ENCODE data around the gene UTP25.

The UTP25 gene

DNA sequence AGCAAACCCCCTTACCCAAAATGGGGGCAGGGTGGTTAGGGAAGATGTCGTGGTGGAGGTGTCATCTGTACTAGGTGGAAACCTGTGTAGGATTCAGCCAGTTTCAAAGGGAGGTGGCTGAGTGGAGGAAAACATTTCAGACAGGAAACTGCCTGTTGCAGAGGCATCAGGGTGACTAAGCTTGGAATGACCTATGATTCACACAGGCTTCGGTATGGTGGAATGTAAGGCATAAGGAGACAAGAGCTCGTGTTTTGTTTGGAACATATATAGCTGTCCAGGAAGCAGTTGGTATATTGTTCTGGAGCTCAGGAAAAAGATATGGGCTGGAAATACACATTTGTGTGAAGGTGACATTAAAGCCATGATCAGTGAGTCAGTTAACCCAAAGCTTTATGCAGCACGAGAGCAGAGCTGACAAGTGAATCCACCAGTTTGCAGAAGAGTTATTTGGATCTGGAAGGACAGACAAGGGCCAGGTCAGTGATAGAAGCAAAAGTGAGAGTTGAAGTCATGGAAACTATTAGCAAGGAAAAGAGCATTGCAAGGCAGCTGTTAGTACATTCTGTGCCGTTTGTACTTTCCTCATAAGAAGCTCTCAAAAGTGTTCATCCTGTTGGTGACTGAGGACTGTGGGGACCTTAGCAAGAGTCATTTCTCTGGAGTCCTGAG, 12.2 kb downstream of the UTP25 start:
- no peak for DNase-seq (ENCODE audit: low spot score)

DNA sequence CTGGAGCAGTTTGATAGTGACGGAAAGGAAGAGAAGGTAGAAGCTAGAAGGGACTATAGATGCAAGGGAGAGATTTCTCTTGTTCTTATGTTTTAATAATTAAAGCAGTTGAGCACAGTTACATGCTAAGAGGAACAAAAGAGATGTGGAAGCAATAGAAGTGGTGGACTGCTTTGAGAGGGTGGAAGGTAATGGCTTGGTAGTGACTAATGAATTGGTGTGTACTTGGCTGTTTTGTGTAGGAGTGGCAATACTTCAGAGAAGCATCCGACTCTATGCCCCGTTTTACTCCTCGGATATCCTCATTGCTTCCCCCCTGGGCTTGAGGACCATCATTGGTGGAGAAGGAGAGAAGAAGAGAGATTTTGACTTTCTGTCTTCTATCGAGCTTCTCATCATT, 12.8 kb downstream of the UTP25 start:
- DNase-seq (ENCODE audit: low spot score), result no peak

DNA sequence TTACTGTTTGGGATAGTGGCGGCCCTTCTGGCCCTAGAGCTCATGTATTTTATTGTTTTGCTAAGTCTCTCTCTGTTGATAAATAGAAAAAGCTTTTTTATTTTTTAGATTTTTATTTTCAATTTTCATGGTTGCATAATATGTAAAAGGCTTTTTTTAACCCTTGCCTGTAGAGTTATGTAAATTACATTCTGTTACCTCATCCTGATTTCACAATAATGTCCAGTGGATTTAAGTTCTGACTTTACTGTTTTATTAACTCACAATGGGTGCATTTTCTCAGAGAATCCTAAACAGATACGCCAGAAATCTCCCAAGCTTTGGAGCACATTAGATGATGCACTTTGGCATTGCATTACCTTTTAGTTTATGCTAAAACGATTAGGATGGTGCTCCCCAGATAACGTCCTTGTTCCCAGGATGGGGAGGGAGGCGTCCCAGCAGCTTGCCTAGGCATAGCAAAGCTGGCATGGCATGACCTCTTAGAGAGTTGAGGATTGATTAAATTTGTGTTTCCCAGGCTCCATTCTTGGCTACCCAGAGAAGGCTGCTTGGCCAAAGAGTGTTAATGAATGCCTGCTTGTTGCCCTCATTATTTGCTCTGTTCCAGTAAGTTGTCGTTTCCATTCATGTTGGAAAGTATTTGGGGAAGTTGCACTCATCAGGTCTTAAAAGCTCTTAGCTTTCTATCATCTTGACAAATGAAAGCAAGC, 17.1 kb downstream of the UTP25 start:
- no peak for DNase-seq (ENCODE audit: low spot score)

DNA sequence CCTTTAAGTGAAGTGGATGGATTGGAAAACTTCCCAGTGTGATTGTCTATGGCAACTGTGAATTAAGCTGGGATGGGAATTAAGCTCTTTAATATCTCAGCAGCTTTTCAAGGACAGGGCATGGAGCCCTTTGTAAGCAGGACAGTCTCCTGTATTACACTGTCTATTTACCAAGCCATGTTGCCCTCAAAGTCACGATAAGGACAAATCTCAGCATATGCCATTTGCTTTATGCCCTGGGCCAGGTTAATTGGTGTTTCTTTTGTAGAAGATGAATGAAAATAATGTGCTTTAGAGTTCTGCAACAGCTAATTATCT, 17.6 kb downstream of the UTP25 start:
- no peak for DNase-seq (ENCODE audit: low spot score)

DNA sequence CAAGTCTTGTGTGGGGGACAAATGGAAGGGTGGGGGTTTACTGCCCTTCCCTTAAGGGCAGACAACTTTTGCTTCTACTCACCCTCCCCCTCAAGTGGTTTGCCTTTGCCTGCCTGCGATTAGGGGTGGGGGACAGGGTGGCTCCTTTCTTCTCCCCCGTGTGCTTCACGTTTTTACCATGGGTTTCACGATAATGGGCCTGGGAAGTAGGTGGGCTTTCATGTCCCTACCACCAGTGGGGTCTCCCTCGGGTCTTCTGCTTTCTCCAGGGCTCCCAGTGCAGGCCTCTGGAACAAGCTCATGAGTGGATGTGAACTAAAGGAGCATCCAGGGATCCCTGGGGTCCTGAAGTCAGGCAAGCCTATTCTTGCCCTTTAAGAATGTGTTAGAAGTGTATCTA, 21.6 kb downstream of the UTP25 start:
- DNase-seq (ENCODE audit: low spot score), result no peak

DNA sequence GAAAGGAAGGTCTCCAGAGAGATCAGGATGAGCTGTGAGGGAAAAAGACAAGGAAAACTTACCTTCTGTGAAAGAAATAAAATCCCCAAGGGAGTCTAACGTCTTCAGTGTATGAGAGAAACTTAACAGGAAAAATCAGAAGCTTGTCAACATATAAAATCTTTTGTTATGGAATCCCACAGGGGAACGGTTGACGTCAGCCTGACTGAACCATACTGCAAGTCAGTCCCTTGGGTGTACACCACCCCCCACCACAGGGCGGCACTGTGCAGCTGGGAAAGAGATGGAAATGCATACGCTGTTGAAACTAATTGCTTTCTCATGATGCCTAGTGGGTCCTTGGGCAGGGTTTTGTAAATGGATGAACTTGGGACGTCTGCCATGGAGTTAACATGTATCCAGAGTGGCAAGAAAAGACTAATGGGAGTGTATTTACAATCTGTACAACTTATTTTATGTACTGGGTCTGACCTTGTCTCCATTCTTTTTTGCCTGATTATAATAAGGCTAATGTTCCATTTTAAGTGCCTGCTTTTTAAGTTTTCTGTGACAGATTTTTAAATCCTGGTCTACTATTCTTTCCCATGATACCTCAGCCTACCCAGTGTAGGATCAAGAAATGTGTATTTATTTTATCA, 22.7 kb downstream of the UTP25 start:
- peak; percentile 6 for DNase-seq (ENCODE audit: low spot score)

DNA sequence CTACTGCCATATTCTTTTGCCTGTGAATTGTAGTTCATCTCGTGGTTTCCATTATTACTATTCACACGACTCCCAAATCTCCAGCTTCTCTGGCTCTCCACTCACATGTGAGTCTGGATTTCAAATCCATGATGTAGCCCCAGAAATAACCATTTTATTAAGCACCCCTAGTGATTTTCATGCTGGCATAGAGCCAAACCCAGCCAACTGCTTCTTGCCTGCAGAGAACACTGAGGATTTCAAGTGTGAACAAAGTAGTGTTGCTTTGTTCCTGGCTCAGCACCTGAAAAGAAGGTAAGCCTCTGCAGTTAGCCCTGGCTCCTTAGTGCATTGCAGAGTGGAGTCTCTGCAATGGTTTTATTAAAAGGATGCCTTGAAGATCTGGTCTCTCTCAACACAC, 25.9 kb downstream of the UTP25 start:
- no peak for DNase-seq (ENCODE audit: low spot score)

DNA sequence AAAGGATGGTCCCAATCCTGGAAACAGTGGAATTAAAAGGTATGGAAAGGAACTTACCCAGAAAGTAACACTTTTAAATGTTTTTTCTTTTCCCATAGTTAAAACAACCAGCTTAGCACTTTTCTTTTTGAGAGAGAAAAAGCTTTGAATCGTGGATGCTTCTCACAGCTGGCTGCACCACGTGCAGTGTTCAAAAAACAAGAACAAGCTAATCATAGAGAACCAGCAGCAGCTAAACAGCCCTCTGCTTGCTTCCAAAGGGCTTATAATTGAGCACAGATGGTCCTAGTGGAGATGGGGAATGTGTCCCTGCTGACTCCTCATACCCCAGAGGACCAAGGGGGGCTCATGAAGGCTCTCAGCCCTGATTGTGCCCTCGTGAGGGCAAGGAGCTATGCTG, 26.4 kb downstream of the UTP25 start:
- no peak for DNase-seq (ENCODE audit: low spot score)

DNA sequence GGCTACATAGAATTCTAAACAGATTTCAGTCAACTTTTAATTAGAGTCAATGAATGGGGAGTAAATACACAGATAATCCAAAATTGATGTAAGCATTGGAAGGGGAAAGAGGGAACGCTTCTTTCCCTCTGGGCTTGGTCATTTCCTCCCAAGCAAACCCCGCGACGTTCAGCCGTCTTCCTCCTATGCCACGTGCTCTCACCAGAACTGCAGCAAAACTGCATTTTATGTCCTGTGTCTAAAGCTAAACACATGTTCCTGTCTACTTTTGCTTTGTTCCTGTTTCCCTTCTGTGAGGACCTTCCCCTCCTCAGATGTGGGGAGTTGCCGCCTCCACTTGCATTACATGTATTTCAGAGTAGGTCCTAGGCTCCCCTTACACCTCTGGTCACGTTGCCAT, 27.2 kb downstream of the UTP25 start:
- no peak for DNase-seq (ENCODE audit: low spot score)

DNA sequence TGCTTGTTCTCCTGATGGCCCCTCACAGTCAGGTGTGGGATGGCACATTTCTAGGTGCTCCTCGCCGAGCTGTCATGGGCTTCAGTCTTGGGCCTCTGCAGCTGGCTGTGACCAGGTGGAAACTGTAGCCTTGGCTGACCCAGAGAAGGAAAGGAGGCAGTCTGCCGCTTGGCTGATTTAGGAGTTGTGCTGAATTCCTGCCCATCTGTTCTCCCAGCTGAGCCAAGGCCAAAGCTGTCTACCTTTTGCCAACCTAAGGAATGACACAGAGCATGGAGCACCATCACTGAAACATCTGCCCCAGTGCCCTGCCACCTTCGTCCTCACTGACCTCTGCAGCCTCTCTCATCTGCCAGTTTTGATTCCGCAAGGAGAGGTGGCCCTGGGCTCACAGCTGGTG, 27.9 kb downstream of the UTP25 start:
- DNase-seq (ENCODE audit: low spot score), result no peak

DNA sequence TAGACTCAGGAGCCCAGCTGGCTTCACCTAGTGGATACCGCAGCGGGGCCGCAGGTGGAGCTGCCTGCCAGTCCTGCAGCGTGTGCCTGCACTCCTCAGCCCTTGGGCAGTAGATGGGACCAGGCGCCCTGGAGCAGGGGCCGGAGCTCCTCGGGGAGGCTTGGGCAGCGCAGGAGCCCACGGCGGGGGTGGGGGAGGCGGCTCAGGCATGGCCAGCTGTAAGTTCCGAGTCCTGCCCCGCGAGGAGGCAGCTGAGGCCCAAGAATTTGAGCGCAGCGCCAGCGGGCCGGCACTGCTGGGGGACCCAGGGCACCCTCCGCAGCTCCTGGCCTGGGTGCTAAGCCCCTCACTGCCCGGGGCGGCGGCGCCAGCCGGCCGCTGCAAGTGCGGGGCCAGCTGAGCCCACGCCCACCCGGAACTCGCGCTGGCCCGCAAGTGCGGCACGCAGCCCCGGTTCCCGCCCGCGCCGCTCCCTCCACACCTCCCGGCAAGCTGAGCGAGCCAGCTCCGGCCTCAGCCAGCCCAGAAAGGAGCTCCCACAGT, 30.9 kb downstream of the UTP25 start:
- DNase-seq (ENCODE audit: low spot score), result no peak

DNA sequence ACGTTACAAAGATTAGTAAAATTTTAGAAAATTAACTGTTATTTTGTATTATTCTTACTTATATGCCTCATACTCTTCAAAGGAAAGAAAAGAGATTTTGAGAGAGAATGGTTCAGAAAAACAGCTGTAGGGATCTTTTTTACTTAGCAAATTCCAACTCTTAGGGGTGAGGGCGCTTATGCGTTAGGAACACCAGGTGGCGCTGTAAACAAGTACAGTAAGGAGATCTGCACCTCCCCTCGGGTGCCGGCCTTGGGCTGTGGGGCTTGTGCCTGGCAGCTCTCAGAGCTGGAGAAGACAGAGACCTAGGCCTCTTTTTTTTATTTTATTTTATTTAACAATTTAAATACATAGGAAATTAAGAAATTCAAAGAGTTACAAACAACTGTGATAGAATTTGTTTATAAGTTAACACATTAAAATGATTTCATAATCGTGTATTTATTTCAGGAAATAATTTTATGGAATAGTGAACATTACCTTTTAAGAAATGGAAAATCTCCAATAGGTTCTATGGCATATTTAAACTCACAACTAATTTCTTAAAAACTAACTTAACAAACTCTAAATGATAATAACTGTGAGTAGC, 32.6 kb downstream of the UTP25 start:
- DNase-seq (ENCODE audit: low spot score), result peak; percentile 71

DNA sequence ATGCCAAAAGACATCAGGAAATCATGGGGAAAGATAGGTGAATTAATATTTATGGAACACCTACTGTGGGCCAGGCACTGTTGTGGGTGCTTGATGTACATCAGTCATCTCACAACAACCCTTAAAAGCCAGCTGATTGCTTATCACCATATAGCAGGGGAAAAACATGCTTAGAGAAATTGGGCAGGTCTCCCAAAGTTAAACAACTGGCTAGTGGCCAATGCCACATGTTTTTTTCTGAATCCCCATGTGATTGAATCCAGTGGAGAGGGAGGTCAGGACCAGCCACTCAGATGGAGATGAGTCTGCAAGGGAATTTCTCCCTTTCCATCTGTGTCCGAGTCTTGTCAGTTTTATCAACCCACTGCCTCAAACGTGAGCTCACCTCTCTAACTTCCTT, 33.5 kb downstream of the UTP25 start:
- DNase-seq (ENCODE audit: low spot score), result no peak

DNA sequence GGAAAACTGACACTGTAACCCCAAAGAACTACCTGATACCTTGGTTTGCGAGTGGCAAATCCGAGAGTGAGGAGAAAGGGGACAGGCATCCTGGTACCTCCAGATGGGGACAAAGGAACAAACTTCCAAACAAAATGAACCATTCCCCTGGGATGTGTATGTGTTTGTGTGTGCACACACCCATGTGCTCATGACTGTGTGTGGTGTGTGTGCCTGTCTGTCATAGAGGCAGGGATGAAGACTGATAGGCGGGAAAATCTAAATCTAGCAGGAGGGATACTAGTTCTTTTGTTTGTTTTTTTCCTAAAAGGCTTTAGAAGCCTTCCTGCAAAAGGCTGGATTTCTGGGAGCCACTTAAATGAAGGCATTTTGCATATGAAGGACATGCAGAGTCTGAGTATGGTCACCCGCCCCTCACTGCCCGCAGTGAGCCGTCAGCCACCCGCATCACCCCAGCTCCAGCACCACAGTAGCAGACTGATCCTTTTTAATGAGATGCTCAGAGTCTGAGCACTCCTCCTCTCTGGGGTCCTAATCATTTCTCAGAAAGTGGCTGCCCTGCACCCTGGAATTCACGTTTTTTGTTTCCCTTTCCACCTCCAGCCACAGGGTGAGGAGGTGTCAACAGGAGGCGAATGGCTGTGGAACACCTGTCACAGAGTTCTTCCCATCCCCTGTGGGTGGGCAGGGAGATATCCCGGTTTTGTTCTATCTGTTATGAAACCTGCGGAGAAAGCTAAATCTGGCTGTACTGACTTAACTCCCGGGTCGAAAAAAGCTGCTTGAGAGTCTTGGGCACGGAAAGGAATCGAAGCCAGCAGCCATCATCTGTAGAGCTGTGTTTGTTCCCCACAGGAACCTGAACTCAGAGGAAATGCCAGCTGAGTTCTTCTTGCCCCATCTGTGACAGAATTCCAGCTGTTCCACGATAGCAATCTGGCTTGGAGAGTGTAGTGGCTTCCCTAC, 34.9 kb downstream of the UTP25 start:
- DNase-seq (ENCODE audit: low spot score), result no peak

DNA sequence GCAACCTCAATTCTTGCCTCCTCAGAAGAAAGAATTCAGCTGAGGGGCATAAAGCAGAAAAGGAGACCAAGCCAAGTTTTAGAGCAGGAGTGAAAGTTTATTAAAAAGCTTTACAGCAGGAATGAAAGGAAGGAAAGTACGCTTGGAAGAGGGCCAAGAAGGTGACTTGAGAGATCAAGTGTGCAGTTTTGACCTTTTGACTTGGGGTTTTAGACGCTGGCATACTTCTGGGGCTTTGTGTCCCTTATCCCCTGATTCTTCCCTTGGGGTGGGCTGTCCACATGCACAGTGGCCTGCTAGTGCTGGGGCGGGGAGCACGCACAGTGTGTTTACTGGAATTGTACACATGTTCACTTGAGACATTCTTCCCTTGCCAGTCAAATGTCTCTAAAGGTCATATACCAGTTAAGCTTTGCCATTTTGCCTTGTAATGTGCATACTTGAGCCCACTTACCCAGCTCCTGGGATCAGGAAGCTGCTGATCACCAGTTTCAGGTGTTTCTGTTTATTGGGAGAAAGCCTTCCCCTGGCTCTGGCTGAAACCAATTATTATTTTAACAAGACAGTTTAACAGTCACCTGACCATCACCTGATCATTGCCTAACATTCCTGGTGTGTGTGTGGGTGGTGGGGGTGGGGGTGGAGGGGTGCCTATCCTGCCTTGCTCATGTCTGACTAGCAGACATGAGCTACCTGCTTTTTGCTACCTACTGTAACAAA, 36.2 kb downstream of the UTP25 start:
- DNase-seq (ENCODE audit: low spot score), result no peak

DNA sequence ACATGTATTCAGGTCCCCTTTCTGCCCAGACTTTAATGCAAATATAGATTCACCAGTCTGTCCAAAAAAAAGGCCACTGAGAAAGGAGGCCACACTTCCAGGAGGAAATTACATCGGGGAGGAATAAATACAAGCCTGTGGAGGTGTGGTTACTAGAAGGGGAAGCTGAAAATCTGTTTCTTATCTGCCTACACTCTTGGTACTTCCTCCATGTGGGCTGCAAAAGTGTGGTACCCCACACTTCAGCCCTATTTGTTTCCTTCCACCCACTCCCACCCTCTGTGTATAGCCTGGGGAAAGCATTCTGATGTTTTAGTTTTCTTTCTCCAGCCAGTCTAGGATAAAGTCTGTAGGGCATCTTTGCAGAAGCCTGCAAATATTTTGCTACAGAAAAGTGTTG, 38.4 kb downstream of the UTP25 start:
- no peak for DNase-seq (ENCODE audit: low spot score)

DNA sequence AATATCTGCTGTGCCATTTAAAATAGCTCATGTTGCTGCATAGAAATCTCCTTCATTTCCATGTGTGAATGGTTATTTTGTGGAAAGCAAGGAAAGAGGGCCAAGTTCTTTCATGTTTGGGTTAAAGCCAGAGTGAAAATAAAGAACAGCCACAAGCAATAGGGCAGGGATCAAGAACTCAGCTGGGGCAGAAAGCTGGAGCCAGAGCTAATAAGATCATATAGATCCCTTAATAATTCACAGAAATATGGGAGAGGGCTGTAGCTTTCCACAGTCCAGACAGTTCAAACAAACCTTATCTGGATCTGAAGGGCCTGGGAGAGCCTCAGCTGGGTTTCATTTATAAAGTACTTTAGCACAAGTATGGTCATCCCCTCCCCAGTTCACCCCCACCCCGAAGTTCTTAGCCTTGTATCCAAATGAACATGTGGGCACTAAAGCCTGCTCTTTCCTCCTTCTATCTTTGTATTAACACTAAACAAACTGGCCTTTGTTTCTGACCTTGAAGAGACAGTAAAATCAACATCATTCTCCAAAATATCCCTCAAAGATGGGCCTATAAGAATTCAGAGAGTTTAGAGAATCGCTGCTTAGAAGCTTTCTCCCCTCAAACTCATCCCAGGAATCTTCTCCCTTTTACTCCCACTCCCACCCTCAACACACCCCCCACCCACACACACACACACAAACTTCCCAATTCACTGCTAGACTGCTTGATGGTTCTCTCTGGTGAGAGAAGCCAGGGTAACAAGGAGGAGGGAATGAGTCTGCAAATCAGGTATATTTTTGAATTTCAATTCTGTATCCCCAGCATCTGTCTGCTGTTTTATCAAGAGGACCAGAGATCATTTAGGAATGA, 41.7 kb downstream of the UTP25 start:
- DNase-seq (ENCODE audit: low spot score), result no peak

DNA sequence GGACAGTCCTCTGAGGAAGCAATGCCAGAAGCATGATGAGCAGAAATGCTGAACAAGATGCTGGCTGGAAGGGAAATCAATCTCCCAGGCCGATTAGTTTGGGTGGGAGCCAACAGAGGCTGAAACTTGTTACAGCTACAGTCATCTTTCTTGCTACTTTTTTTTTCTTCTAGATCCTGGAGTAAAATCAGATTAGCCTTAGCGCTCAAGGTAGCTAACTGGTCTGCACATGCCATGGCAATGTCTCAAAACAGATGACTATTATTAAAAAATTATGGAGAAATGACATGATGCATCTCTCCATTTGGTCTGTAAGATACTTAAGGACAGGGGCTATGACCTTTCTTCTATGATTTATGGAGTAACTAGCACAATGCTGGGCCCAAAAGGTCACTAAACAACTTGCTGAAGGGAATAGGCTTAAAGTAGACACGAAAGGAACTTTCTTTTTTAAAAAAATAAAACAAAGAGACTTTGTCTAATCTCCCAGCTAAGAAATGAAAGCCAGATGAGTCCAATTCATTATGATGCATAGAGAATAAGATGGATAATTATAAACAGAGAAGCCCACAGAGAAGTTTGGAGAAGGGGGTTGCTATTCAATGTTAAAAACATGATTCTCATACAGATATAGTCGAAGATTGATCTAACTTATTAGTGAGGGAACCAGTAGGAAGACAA, 42.5 kb downstream of the UTP25 start:
- no peak for DNase-seq (ENCODE audit: low spot score)

DNA sequence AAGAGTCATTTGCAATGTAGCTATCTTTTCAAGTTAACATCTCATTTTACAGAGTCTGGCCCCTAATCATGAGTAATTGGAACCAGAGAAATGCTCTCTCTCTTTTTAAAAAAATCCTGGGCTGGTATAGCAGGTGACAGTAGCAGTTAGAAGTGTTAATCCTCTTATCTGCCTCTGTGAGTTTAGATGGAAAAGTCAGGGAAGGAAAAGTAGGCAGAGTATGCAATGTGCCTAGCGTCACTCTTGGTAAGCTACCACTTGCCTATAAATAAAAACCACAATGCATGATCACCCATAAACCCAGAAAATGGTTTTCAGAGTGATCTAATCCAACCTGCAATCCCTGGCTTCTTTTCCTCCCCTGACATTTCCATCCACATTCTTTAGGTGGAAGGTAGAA, 43.2 kb downstream of the UTP25 start:
- no peak for DNase-seq (ENCODE audit: low spot score)

DNA sequence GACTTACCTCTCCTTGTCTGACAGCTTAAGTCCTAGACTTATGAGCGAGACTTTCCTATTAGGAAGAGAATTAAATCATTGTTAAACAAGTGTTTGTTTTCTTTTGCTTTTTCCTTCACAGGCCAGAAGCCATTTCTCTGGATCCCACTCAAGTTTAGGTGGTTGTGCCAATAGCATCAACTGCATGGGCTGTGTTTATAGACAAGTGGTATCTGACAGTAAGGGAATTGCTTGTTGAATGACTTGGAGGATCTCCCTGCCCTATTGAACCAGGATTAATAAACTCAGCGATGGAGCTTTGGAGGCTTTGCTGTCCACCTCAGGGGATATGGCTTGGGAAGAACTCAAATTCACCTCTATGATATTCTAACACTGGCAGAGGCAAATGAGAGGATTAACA, 43.7 kb downstream of the UTP25 start:
- no peak for DNase-seq (ENCODE audit: low spot score)
